GM12875 (cell line): ENCODE results near the gene IL11RA.
A peak's percentile ranks its signal among the peaks of the same experiment; 100 is the strongest.

ENCODE experiments used
- H3K4me3 ChIP-seq: one replicate; pipeline ENCODE4 v1.5.1; 2011; ENCODE audit warnings: low read depth, low read length, control low read depth
- TF ChIP-seq, protein P1 (sequence below): IDR thresholded peaks from 2 replicates; pipeline ENCODE4 v1.5.1; 2011; ENCODE audit warnings: low read depth, mild to moderate bottlenecking, control low read depth, inconsistent platforms, low read length, moderate library complexity, borderline replicate concordance; ENCODE audit not compliant: insufficient read depth

Gene IL11RA

DNA sequence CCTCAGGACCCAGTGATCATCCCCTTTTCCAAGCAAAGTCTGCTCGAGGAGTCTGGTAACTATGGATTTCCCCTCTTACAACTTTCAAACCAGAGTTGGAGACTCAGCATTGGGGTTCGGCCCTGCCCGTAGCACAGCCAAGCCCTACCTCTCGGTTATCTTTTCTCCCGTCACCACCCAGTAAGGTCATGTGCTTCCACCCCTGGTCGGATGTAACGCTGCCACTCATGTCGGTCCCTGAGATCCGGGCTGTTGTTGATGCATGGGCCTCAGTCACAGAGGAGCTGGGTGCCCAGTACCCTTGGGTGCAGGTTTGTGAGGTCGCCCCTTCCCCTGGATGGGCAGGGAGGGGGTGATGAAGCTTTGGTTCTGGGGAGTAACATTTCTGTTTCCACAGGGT lies 4.3 kb upstream of the IL11RA start:
- TF ChIP-seq, protein P1, sequence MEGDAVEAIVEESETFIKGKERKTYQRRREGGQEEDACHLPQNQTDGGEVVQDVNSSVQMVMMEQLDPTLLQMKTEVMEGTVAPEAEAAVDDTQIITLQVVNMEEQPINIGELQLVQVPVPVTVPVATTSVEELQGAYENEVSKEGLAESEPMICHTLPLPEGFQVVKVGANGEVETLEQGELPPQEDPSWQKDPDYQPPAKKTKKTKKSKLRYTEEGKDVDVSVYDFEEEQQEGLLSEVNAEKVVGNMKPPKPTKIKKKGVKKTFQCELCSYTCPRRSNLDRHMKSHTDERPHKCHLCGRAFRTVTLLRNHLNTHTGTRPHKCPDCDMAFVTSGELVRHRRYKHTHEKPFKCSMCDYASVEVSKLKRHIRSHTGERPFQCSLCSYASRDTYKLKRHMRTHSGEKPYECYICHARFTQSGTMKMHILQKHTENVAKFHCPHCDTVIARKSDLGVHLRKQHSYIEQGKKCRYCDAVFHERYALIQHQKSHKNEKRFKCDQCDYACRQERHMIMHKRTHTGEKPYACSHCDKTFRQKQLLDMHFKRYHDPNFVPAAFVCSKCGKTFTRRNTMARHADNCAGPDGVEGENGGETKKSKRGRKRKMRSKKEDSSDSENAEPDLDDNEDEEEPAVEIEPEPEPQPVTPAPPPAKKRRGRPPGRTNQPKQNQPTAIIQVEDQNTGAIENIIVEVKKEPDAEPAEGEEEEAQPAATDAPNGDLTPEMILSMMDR, result no peak
- H3K4me3 ChIP-seq, result peak overlapping the region; percentile 99

DNA sequence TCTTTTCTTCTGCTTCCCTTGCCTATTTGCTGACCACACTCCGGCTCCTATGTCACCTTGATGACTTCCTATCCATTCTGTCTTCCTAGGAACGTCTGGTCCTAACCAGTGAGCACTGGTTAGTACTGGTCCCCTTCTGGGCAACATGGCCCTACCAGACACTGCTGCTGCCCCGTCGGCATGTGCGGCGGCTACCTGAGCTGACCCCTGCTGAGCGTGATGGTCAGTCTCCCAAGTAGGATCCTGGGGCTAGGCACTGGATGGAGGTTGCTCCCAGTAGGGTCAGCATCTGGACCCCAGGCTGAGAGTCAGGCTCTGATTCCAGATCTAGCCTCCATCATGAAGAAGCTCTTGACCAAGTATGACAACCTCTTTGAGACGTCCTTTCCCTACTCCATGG lies 3.3 kb upstream of the IL11RA start:
- no peak overlapping the region for H3K4me3 ChIP-seq
- TF ChIP-seq, protein P1, result no peak

DNA sequence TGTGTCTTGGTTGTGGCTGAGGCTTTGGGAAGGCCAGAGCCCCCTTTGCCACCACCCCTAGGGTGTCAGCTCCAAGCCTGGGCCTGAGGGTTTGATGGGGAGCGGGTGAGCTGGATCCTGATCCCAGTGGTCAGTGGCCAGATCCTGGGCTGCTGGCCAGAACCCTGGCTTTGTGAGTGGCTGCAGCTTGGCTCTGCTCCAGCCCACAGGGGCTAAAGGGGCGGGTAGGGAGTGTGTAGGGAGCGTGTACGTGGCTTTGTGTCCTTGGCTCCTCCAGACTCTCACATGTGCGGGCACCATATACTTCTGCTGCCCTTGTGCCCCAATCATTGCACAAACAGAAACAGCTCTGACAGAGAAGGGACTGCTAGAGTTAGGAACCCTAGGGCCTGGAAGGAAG lies 1.2 kb upstream of the IL11RA start:
- H3K4me3 ChIP-seq, result no peak overlapping the region
- TF ChIP-seq, protein P1, result no peak

DNA sequence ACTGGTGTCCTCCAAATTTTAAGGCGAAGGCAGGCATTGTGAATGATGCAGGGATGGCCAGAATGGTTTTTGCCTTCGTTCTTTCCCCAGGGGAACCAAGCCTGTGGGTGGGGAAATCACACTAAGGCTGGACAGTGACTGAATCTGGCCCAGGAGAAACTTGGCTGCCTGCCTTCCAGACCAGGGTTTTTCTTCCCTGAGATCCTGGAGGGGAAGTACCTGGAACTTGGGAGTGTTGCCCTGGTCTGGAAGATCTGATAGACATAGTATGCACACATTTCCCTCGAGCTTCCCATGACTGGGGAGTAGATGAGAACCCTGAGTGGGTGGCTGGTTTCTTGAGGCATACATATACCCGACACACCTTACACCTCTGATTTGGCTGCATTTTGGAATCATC lies 664 bp upstream of the IL11RA start:
- H3K4me3 ChIP-seq, result no peak overlapping the region

GRCh38 chr9:34652602-34653000 lies 616 bp downstream of the IL11RA start:
- no peak overlapping the region for H3K4me3 ChIP-seq
- TF ChIP-seq, protein P1, result no peak

More for the DNA sequence above, 664 bp upstream of the IL11RA start:
- TF ChIP-seq, protein P1, result no peak

GRCh38 chr9:34653151-34654072 lies 1.4 kb downstream of the IL11RA start:
- no peak overlapping the region for H3K4me3 ChIP-seq
- TF ChIP-seq, protein P1, result no peak
